ENCODE results near the gene ANOS1.

DNA sequence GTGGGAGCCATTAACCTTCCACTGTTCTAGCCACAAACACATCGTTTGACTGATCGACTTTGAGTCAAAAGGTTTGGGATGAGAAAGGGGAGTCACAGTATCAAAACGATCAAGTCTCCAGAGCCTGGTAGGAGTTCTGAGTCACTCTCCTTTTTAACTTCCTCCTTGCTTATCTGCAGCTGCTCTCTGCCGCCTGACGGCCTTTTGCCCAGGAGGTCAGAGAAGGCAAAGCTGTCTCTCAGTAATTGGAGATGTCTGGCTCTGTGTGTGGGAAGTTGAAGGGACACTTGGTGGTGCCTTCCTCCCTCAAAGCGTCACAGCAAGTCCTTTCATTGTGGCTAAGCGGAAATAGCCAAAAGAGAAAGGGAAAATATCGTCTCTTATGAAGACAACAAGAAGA, 63.1 kb downstream of the ANOS1 start:
- TF ChIP-seq, protein P1, sequence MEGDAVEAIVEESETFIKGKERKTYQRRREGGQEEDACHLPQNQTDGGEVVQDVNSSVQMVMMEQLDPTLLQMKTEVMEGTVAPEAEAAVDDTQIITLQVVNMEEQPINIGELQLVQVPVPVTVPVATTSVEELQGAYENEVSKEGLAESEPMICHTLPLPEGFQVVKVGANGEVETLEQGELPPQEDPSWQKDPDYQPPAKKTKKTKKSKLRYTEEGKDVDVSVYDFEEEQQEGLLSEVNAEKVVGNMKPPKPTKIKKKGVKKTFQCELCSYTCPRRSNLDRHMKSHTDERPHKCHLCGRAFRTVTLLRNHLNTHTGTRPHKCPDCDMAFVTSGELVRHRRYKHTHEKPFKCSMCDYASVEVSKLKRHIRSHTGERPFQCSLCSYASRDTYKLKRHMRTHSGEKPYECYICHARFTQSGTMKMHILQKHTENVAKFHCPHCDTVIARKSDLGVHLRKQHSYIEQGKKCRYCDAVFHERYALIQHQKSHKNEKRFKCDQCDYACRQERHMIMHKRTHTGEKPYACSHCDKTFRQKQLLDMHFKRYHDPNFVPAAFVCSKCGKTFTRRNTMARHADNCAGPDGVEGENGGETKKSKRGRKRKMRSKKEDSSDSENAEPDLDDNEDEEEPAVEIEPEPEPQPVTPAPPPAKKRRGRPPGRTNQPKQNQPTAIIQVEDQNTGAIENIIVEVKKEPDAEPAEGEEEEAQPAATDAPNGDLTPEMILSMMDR (conservative IDR thresholded peaks at IDR 0.05): no peak
- no peak for TF ChIP-seq EZH2 (IDR thresholded peaks at IDR 0.05; ENCODE audit: low read depth)

Data from PC-9 (cell line).